MM.1S (cell line): ENCODE data around the gene SETD5.

Source experiments
- CTCF ChIP-seq: fragments of 300-600 bp; sonication (generic); IDR thresholded peaks from 2 replicates; pipeline ENCODE4 v1.5.1; 2016; ENCODE audit warnings: antibody characterized with exemption, low read length, mixed read lengths
- EZH2 ChIP-seq: fragments of 300-600 bp; sonication (generic); optimal IDR thresholded peaks from 2 replicates; pipeline ENCODE3; 2017; ENCODE audit warnings: low read depth, mild to moderate bottlenecking, antibody characterized with exemption, low read length, mixed read lengths

- no peak for TF ChIP-seq CTCF
- TF ChIP-seq EZH2: no peak
These were observed 1.9 kb downstream of the SETD5 start for GRCh38 chr3:9399337-9399703.
